ENCODE measurements around the gene ZNF385A. TPM values are rescaled to one million over a fixed set of nuclear protein-coding genes. Genes with fewer than 3 reads are reported as not detected.
A peak's percentile ranks its signal among the peaks of the same experiment; 100 is the strongest.

Gene ZNF385A
- total and polyA plus RNA-seq, 9 of the 15 experiments (the other 6 are each of a cell fraction or from before 2014, with no cell fraction given) = 1.0 to 111 (median 7.7) TPM

GRCh38 chr12:54358945-54359761 lies 25.4 kb downstream of the ZNF385A start (continued):
- TF ChIP-seq ARID3B (CRISPR knock-in tag; IDR thresholded peaks at IDR 0.05; ENCODE audit: borderline replicate concordance) = no peak
- no peak for TF ChIP-seq CHCHD3 (CRISPR knock-in tag; IDR thresholded peaks at IDR 0.05)
- TF ChIP-seq NKRF (IDR thresholded peaks at IDR 0.05; ENCODE audit: borderline replicate concordance) = peak; percentile 88
- TF ChIP-seq U2AF2 (optimal IDR thresholded peaks at IDR 0.05; ENCODE audit: low read depth, low read length) = no peak
- TF ChIP-seq NFIC (IDR thresholded peaks at IDR 0.05) = peak; percentile 50; the same call in 1 of the 2 replicates
- no peak for TF ChIP-seq HNRNPH1 (optimal IDR thresholded peaks at IDR 0.05; ENCODE audit: low read depth, low read length)
- TF ChIP-seq SETDB1 (IDR thresholded peaks at IDR 0.05; ENCODE audit: low read length) = no peak
- no peak for TF ChIP-seq RHOXF2B (CRISPR knock-in tag; conservative IDR thresholded peaks at IDR 0.05)
- no peak for TF ChIP-seq ZNF431 (CRISPR knock-in tag; IDR thresholded peaks at IDR 0.05)
- TF ChIP-seq PTTG1 (tag; IDR thresholded peaks at IDR 0.05; ENCODE audit: low read depth) = no peak
- no peak for TF ChIP-seq GTF2B (IDR thresholded peaks at IDR 0.05; ENCODE audit: extremely low read depth, insufficient read length)
- TF ChIP-seq ATF6 (CRISPR knock-in tag; IDR thresholded peaks at IDR 0.05) = peak; percentile 9; the same call in 1 of the 2 replicates
- TF ChIP-seq COPS2 (conservative IDR thresholded peaks at IDR 0.05) = no peak
- peak; percentile 63 for TF ChIP-seq POLR2G (IDR thresholded peaks at IDR 0.05; ENCODE audit: low read depth, low read length)
- TF ChIP-seq ZNF41 (CRISPR knock-in tag; conservative IDR thresholded peaks at IDR 0.05) = no peak
- TF ChIP-seq BCL6 (CRISPR knock-in tag; IDR thresholded peaks at IDR 0.05) = no peak
- TF ChIP-seq ZFPM2 (CRISPR knock-in tag; IDR thresholded peaks at IDR 0.05) = no peak
- peak; percentile 60 for TF ChIP-seq RBFOX2 (IDR thresholded peaks at IDR 0.05; ENCODE audit: low read depth, low read length)
- peak; percentile 93; the same call in 1 of the 2 replicates for TF ChIP-seq ZBTB26 (CRISPR knock-in tag; IDR thresholded peaks at IDR 0.05)
- TF ChIP-seq DNMT1 (IDR thresholded peaks at IDR 0.05) = peak; percentile 43; the same call in 1 of the 2 replicates
